Gastroesophageal sphincter (tissue), 3 donors: Measurements from ENCODE around the gene TGIF2.

ENCODE experiments used
- EP300 ChIP-seq: sonication (generic); formaldehyde crosslinking; IDR thresholded peaks from one replicate; pipeline ENCODE4 v1.6.1; 2017; ENCODE audit warnings: antibody characterized with exemption, mild to moderate bottlenecking
- POLR2A ChIP-seq, 2 donors: fragments of 450-650 bp; IDR thresholded peaks; one replicate each; pipeline ENCODE4 v1.6.1; 2017; ENCODE audit warnings: antibody characterized with exemption in 2 of 2, mild to moderate bottlenecking in 2 of 2, moderate library complexity in 1 of 2
- POLR2AphosphoS5 ChIP-seq: sonication (generic); formaldehyde crosslinking; IDR thresholded peaks from one replicate; pipeline ENCODE4 v1.6.1; 2017; ENCODE audit warnings: antibody characterized with exemption
- TF ChIP-seq, protein P1 (sequence below), 4 experiments: fragments of 200-600 bp in 2 of 4; fragments of 450-650 bp in 2 of 4; sonication (generic) in 1 of 4; IDR thresholded peaks; one replicate each; pipeline ENCODE4 v1.5.1; 2017 to 2019; ENCODE audit warnings: antibody characterized with exemption in 4 of 4, mild to moderate bottlenecking in 2 of 4, moderate library complexity in 2 of 4

DNA sequence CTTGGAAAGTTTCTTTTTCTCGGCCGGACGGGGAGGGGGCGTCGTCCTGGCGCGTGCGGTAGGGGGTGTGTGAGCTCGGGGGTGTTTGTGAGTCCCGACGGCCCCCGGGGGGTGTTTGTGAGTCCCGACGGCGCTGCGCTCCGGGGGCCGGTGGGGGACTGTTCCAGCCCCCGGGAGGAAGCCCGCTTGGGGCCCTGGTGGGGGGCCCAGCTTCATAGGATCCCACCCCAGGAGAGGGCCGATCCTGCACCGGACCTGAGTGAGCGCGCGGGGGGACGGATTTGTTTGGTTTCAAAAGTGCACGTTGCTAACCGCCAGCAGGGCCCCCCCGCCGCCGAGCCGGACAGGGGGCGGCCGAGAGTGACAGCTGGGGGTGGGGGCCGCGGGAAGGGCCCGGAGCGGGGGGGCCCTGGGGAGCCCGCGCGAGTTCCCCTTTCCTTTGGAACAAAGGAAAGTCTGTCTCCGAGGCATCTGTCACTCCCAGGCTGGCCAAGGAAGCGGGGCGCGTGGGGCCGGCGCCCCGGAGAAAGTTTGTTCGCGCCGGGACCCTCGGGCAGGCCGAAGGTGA, 485 bp downstream of the TGIF2 start:
- TF ChIP-seq, protein P1, sequence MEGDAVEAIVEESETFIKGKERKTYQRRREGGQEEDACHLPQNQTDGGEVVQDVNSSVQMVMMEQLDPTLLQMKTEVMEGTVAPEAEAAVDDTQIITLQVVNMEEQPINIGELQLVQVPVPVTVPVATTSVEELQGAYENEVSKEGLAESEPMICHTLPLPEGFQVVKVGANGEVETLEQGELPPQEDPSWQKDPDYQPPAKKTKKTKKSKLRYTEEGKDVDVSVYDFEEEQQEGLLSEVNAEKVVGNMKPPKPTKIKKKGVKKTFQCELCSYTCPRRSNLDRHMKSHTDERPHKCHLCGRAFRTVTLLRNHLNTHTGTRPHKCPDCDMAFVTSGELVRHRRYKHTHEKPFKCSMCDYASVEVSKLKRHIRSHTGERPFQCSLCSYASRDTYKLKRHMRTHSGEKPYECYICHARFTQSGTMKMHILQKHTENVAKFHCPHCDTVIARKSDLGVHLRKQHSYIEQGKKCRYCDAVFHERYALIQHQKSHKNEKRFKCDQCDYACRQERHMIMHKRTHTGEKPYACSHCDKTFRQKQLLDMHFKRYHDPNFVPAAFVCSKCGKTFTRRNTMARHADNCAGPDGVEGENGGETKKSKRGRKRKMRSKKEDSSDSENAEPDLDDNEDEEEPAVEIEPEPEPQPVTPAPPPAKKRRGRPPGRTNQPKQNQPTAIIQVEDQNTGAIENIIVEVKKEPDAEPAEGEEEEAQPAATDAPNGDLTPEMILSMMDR (IDR thresholded peaks at IDR 0.05), result no peak
- TF ChIP-seq POLR2A (IDR thresholded peaks at IDR 0.05) (no peak), POLR2AphosphoS5 (no peak), EP300 (no peak)
